Activated CD8-positive, alpha-beta memory T cell treated with anti-CD3 and anti-CD28 coated beads for 4 hours (primary cell): ENCODE data around the gene CLCF1.
"Not testable (repeated sequence)": the region's sequence is repeated elsewhere in the genome, so short reads cannot be mapped to it uniquely, and the experiment has no call there.

ENCODE experiments used
- DNase-seq, 2 donors: peaks; one replicate each; pipeline ENCODE4 v3.0.0-alpha.2; 2020; ENCODE audit warnings: low read depth in 2 of 2

The CLCF1 gene

GRCh38 chr11:67408437-67409200, 35.2 kb upstream of the CLCF1 start:
- DNase-seq, result no peak

GRCh38 chr11:67407688-67408163, 34.3 kb upstream of the CLCF1 start:
- DNase-seq, result no peak

- no peak for DNase-seq
Observed at GRCh38 chr11:67406969-67407687, 33.7 kb upstream of the CLCF1 start.

- DNase-seq, result no peak
Observed at GRCh38 chr11:67406420-67406968, 33.1 kb upstream of the CLCF1 start.

GRCh38 chr11:67405688-67406339, 32.4 kb upstream of the CLCF1 start:
- no peak for DNase-seq

- DNase-seq, result no peak
Observed at GRCh38 chr11:67405196-67405567, 31.8 kb upstream of the CLCF1 start.

GRCh38 chr11:67404515-67405195, 31.3 kb upstream of the CLCF1 start:
- DNase-seq, result no peak

- not testable (repeated sequence) for DNase-seq
Observed at GRCh38 chr11:67403085-67403484, 29.7 kb upstream of the CLCF1 start.

DNA sequence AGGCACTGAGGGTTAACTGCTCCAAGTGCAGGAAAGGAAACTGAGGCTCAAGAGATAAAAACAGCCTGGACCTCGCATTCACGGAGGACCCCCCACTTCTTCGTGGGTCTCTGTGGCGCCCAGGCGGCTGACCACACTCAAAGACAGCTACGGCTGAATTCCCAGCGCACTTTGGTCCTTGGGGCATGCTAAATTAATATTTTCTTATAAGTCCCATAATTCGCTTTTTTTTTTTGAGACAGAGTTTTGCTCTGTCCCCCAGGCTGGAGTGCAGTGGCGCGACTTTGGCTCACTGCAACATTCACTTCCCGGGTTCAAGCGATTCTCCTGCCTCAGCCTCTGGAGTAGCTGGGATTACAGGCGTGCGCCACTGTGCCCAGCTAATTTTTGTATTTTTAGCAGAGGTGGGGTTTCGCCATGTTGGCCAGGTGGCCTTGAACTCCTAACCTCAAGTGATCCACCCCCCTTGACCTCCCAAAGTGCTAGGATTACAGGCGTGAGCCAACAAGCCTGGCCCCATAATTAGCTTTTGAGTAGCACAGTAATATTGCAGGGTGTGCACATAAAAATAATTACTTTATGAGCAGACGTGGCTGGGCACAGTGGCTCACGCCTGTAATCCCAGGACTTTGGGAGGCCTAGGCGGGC, 28.9 kb upstream of the CLCF1 start:
- DNase-seq, result not testable (repeated sequence)

GRCh38 chr11:67401495-67402191, 28.2 kb upstream of the CLCF1 start, which contains the start of gene PPP1CA:
PPP1CA (minus strand) TSS chr11:67401858; CDS start chr11:67401782, 76 bp downstream.
- peak; percentile 84 for DNase-seq

DNA sequence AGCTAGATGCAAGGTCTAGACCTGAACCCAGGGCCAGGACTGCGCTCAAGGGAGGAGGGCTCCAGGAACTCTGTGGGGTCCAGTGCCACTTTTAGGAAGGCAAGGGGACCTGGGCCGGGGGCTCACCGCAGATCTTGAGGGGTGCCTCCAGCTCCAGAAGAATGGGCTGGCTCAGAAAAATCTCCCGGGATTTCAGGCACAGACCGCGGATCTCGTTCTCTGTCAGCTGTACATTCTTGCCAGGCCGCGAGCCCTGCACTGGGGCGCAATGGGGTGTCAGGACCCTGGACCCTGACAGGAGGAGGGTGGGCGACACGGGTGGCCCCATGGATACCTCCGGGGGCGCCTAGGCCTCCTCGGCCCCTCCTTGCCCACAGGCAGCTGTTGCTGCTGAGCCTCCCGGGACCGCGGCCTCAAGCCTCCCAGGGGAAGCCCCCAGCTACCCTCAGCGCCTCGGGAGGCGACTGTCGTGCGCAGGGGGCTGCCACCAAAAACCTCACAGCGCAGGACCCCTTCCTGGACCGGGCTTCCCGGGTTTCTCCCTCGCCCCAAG, 27.6 kb upstream of the CLCF1 start:
- DNase-seq, result no peak

- no peak for DNase-seq
Observed at GRCh38 chr11:67400251-67400941, 27.0 kb upstream of the CLCF1 start.

- no peak for DNase-seq
Observed at GRCh38 chr11:67398661-67399563, 25.5 kb upstream of the CLCF1 start.

GRCh38 chr11:67397986-67398660, 24.7 kb upstream of the CLCF1 start:
- no peak for DNase-seq

- no peak for DNase-seq
Observed at GRCh38 chr11:67397536-67397935, 24.1 kb upstream of the CLCF1 start.

GRCh38 chr11:67396587-67397389, 23.4 kb upstream of the CLCF1 start:
- DNase-seq, result no peak

GRCh38 chr11:67396259-67396581, 22.8 kb upstream of the CLCF1 start:
- DNase-seq, result no peak
